GM18868 (cell line): ENCODE results near the gene LYZ.
"Not testable (repeated sequence)": the region's sequence is repeated elsewhere in the genome, so short reads cannot be mapped to it uniquely, and the experiment has no call there.

Source experiments
- ATAC-seq: cut with Tn5 transposase; IDR thresholded peaks from one replicate; pipeline ENCODE4 v1.9.1; 2021; ENCODE audit warnings: mild to moderate bottlenecking, moderate library complexity; ENCODE audit not compliant: unreplicated experiment

The LYZ gene

GRCh38 chr12:69348162-69348938, at the start of gene LYZ:
Gene LYZ (plus strand): TSS chr12:69348381. CDS start chr12:69348409, 28 bp downstream.
- ATAC-seq = no peak

- ATAC-seq = no peak
Measured at GRCh38 chr12:69298947-69299346, 49.2 kb upstream of the LYZ start.

GRCh38 chr12:69304284-69304683, 43.9 kb upstream of the LYZ start:
- no peak for ATAC-seq

- no peak for ATAC-seq
Measured at GRCh38 chr12:69309461-69309860, 38.7 kb upstream of the LYZ start.

GRCh38 chr12:69313209-69313608, 35.0 kb upstream of the LYZ start:
- no peak for ATAC-seq

GRCh38 chr12:69316784-69317183, 31.4 kb upstream of the LYZ start:
- ATAC-seq = not testable (repeated sequence)

- not testable (repeated sequence) for ATAC-seq
Measured at GRCh38 chr12:69317233-69317632, 30.9 kb upstream of the LYZ start.

GRCh38 chr12:69318225-69318624, 30.0 kb upstream of the LYZ start:
- ATAC-seq = no peak

GRCh38 chr12:69321351-69321750, 26.8 kb upstream of the LYZ start:
- no peak for ATAC-seq

- ATAC-seq = peak; percentile 98
Measured at GRCh38 chr12:69324797-69325466, 23.2 kb upstream of the LYZ start.

- ATAC-seq = no peak
Measured at GRCh38 chr12:69328426-69328825, 19.8 kb upstream of the LYZ start.

- peak; percentile 27 for ATAC-seq
Measured at GRCh38 chr12:69329669-69330428, 18.3 kb upstream of the LYZ start.

GRCh38 chr12:69330475-69331473, 17.4 kb upstream of the LYZ start:
- ATAC-seq = peak; percentile 64

- no peak for ATAC-seq
Measured at GRCh38 chr12:69331519-69331908, 16.7 kb upstream of the LYZ start.

- no peak for ATAC-seq
Measured at GRCh38 chr12:69331909-69332684, 16.1 kb upstream of the LYZ start.

GRCh38 chr12:69332815-69333358, 15.3 kb upstream of the LYZ start:
- ATAC-seq = no peak

- no peak for ATAC-seq
Measured at GRCh38 chr12:69334158-69334557, 14.0 kb upstream of the LYZ start.

GRCh38 chr12:69337311-69338090, 10.7 kb upstream of the LYZ start:
- no peak for ATAC-seq
